BLaER1 treated with 17β-estradiol and CSF1 and Interleukin-3, amounts not matched to agents 10 nM and 100 nM (cell line): ENCODE measurements around the gene ZNF621.
A peak's percentile ranks its signal among the peaks of the same experiment; 100 is the strongest.

Source experiments
- H3K27ac ChIP-seq, 11 experiments: shearing (Covaris generic); formaldehyde crosslinking; 2 replicates each; pipeline ENCODE4 v1.8.1; 2022
- H3K27me3 ChIP-seq, 11 experiments: shearing (Covaris generic); formaldehyde crosslinking; 2 replicates each; pipeline ENCODE4 v1.8.1; 2022
- H3K36me3 ChIP-seq, 11 experiments: shearing (Covaris generic); formaldehyde crosslinking; 2 replicates each; pipeline ENCODE4 v1.8.1; 2022
- H3K4me1 ChIP-seq, 10 experiments: shearing (Covaris generic); formaldehyde crosslinking; 2 replicates each; pipeline ENCODE4 v1.8.1; 2022
- H3K4me2 ChIP-seq, 11 experiments: shearing (Covaris generic); formaldehyde crosslinking; 2 replicates each; pipeline ENCODE4 v1.8.1; 2022
- H3K4me3 ChIP-seq, 10 experiments: shearing (Covaris generic); formaldehyde crosslinking; 2 replicates each; pipeline ENCODE4 v1.8.1; 2022
- H3K9ac ChIP-seq, 11 experiments: shearing (Covaris generic); formaldehyde crosslinking; 2 replicates each; pipeline ENCODE4 v1.8.1; 2022
- H3K9me3 ChIP-seq, 11 experiments: shearing (Covaris generic); formaldehyde crosslinking; replicated peaks in 1 of 11; 2 replicates each; pipeline ENCODE4 v1.8.1; 2022
- H4K20me1 ChIP-seq, 11 experiments: shearing (Covaris generic); formaldehyde crosslinking; 2 replicates each; pipeline ENCODE4 v1.8.1; 2022
- Cebpa-rat ChIP-seq, 11 experiments: shearing (Covaris generic); IDR thresholded peaks; 2 replicates each; pipeline ENCODE4 v1.8.1; 2022

ZNF621 gene

GRCh38 chr3:40502034-40502433 lies 22.7 kb upstream of the ZNF621 start:
- TF ChIP-seq Cebpa-rat (IDR thresholded peaks at IDR 0.05) = no peak
- Histone ChIP-seq H3K27ac (no peak overlapping the region), H4K20me1 (no peaks in the 10 kb centered on the region), H3K4me3 (no peak overlapping the region), H3K27me3 (peaks cover 8 to 18% (median 13%) of the 10 kb centered on the region in 11 experiments; a peak in 21 of 22 replicates), H3K4me1 (peaks cover 0 to 7% (median 5%) of the 10 kb centered on the region in 10 experiments; a peak in 10 of 20 replicates), H3K9me3 (peaks cover 0 to 19% (median 8%) of the 10 kb centered on the region in 11 experiments; a peak in 18 of 22 replicates), H3K4me2 (no peak overlapping the region), H3K9ac (no peak overlapping the region), H3K36me3 (0 out of 22 replicates have a peak, but pooled peaks cover 0 to 4% (median 0%) of the 10 kb centered on the region in 11 experiments)

GRCh38 chr3:40504636-40505430 lies 19.9 kb upstream of the ZNF621 start:
- Histone ChIP-seq H3K9ac (no peak overlapping the region), H3K4me1 (peaks cover 0 to 7% (median 5%) of the 10 kb centered on the region in 10 experiments; a peak in 10 of 20 replicates), H3K4me2 (no peak overlapping the region), H3K4me3 (no peak overlapping the region), H3K27ac (no peak overlapping the region), H4K20me1 (no peaks in the 10 kb centered on the region), H3K36me3 (0 out of 22 replicates have a peak, but pooled peaks cover 0 to 4% (median 0%) of the 10 kb centered on the region in 11 experiments), H3K9me3 (peaks cover 0 to 19% (median 8%) of the 10 kb centered on the region in 11 experiments; a peak in 18 of 22 replicates), H3K27me3 (peaks cover 8 to 18% (median 13%) of the 10 kb centered on the region in 11 experiments; a peak in 21 of 22 replicates)
- no peak for TF ChIP-seq Cebpa-rat (IDR thresholded peaks at IDR 0.05)

GRCh38 chr3:40505599-40506462 lies 18.9 kb upstream of the ZNF621 start, which contains the start of gene ZNF620:
Gene ZNF620, plus strand, starts transcription at chr3:40506039. Its CDS starts 314 bp downstream, at chr3:40506353.
- H3K9ac ChIP-seq = peak within 1 kb of the TSS in 1 of 11 experiments; percentile 12; a peak in 1 of 22 replicates
- H4K20me1 ChIP-seq = no peaks in the 10 kb centered on the region
- H3K4me3 ChIP-seq = peak within 1 kb of the TSS; percentile 33 to 63 (median 46); a peak in 19 of 20 replicates

GRCh38 chr3:40511031-40511718 lies 13.6 kb upstream of the ZNF621 start:
- no peaks in the 10 kb centered on the region for H4K20me1 ChIP-seq
- no peaks in the 10 kb centered on the region for H3K4me1 ChIP-seq
- no peak overlapping the region for H3K4me3 ChIP-seq
- no peak overlapping the region for H3K27ac ChIP-seq
- no peak for TF ChIP-seq Cebpa-rat (IDR thresholded peaks at IDR 0.05)
- H3K4me2 ChIP-seq = no peak overlapping the region
- H3K9ac ChIP-seq = no peak overlapping the region
- peaks cover 0 to 7% (median 0%) of the 10 kb centered on the region in 11 experiments; a peak in 4 of 22 replicates for H3K27me3 ChIP-seq
- H3K9me3 ChIP-seq = no peaks in the 10 kb centered on the region; a peak in 1 of 22 replicates
- no peaks in the 10 kb centered on the region; a peak in 1 of 22 replicates for H3K36me3 ChIP-seq

More at GRCh38 chr3:40505599-40506462, 18.9 kb upstream of the ZNF621 start, which contains the start of gene ZNF620:
- Histone ChIP-seq H3K36me3 (peaks cover 0 to 4% (median 0%) of the 10 kb centered on the region in 11 experiments; a peak in 1 of 22 replicates), H3K27me3 (peaks cover 8 to 18% (median 13%) of the 10 kb centered on the region in 11 experiments; a peak in 21 of 22 replicates), H3K4me1 (peaks cover 0 to 7% (median 5%) of the 10 kb centered on the region in 10 experiments; a peak in 10 of 20 replicates), H3K27ac (no peak within 1 kb of the TSS), H3K9me3 (peaks cover 0 to 19% (median 8%) of the 10 kb centered on the region in 11 experiments; a peak in 18 of 22 replicates), H3K4me2 (peak within 1 kb of the TSS; percentile 64 to 83 (median 74))
- no peak for TF ChIP-seq Cebpa-rat (IDR thresholded peaks at IDR 0.05)

GRCh38 chr3:40516201-40516600 lies 8.6 kb upstream of the ZNF621 start:
- TF ChIP-seq Cebpa-rat (IDR thresholded peaks at IDR 0.05) = no peak
- H4K20me1 ChIP-seq = no peaks in the 10 kb centered on the region
- no peaks in the 10 kb centered on the region for H3K4me1 ChIP-seq
- no peak overlapping the region for H3K27ac ChIP-seq
- no peak overlapping the region for H3K9ac ChIP-seq
- H3K4me2 ChIP-seq = no peak overlapping the region
- no peak overlapping the region for H3K4me3 ChIP-seq
- no peaks in the 10 kb centered on the region; a peak in 1 of 22 replicates for H3K9me3 ChIP-seq
- no peaks in the 10 kb centered on the region; a peak in 1 of 22 replicates for H3K36me3 ChIP-seq
- no peaks in the 10 kb centered on the region for H3K27me3 ChIP-seq

GRCh38 chr3:40518067-40518466 lies 6.7 kb upstream of the ZNF621 start:
- no peaks in the 10 kb centered on the region for H4K20me1 ChIP-seq
- no peak overlapping the region for H3K27ac ChIP-seq
- no peak overlapping the region for H3K4me2 ChIP-seq
- H3K36me3 ChIP-seq = no peaks in the 10 kb centered on the region; a peak in 1 of 22 replicates
- H3K4me1 ChIP-seq = no peaks in the 10 kb centered on the region
- no peak for TF ChIP-seq Cebpa-rat (IDR thresholded peaks at IDR 0.05)
- no peaks in the 10 kb centered on the region for H3K27me3 ChIP-seq
- H3K9me3 ChIP-seq = no peaks in the 10 kb centered on the region; a peak in 1 of 22 replicates
- no peak overlapping the region for H3K4me3 ChIP-seq
- no peak overlapping the region for H3K9ac ChIP-seq

GRCh38 chr3:40518848-40519247 lies 5.9 kb upstream of the ZNF621 start:
- Histone ChIP-seq H4K20me1 (no peaks in the 10 kb centered on the region), H3K9ac (no peak overlapping the region), H3K4me1 (peaks cover 0 to 4% (median under 1%) of the 10 kb centered on the region in 10 experiments; a peak in 2 of 20 replicates), H3K4me3 (no peak overlapping the region), H3K36me3 (no peaks in the 10 kb centered on the region; a peak in 1 of 22 replicates), H3K27ac (no peak overlapping the region), H3K4me2 (no peak overlapping the region), H3K27me3 (no peaks in the 10 kb centered on the region), H3K9me3 (no peaks in the 10 kb centered on the region; a peak in 1 of 22 replicates)
- TF ChIP-seq Cebpa-rat (IDR thresholded peaks at IDR 0.05) = no peak

- H3K9ac ChIP-seq = no peak overlapping the region
- peaks cover 0 to 4% (median 0%) of the 10 kb centered on the region in 11 experiments; a peak in 2 of 22 replicates for H3K36me3 ChIP-seq
- no peak for TF ChIP-seq Cebpa-rat (IDR thresholded peaks at IDR 0.05)
- H3K9me3 ChIP-seq = no peaks in the 10 kb centered on the region; a peak in 1 of 22 replicates
- H3K4me3 ChIP-seq = no peak overlapping the region
- no peaks in the 10 kb centered on the region for H3K27me3 ChIP-seq
- H4K20me1 ChIP-seq = no peaks in the 10 kb centered on the region
- peaks cover 16 to 24% (median 18%) of the 10 kb centered on the region in 10 experiments for H3K4me1 ChIP-seq
- no peak overlapping the region for H3K4me2 ChIP-seq
- no peak overlapping the region for H3K27ac ChIP-seq
Observed at GRCh38 chr3:40521254-40521653, 3.5 kb upstream of the ZNF621 start.
